Measurements from ENCODE around the gene KMT2E.

Gene KMT2E

GRCh38 chr7:105130580-105130979, 116.6 kb downstream of the KMT2E start:
- no peak for DNase-seq (ENCODE audit: low spot score)

- DNase-seq (ENCODE audit: low spot score), result no peak
Observed at GRCh38 chr7:105131033-105131656, 117.1 kb downstream of the KMT2E start.

- no peak for DNase-seq (ENCODE audit: low spot score)
Observed at GRCh38 chr7:105131890-105132289, 117.9 kb downstream of the KMT2E start.

GRCh38 chr7:105132335-105132734, 118.3 kb downstream of the KMT2E start:
- DNase-seq (ENCODE audit: low spot score), result no peak

- DNase-seq (ENCODE audit: low spot score), result no peak
Observed at GRCh38 chr7:105132835-105133234, 118.8 kb downstream of the KMT2E start.

- DNase-seq (ENCODE audit: low spot score), result no peak
Observed at GRCh38 chr7:105133358-105133757, 119.4 kb downstream of the KMT2E start.

GRCh38 chr7:105133986-105134655, 120.1 kb downstream of the KMT2E start:
- no peak for DNase-seq (ENCODE audit: low spot score)

- peak; percentile 8 for DNase-seq (ENCODE audit: low spot score)
Observed at GRCh38 chr7:105136221-105136620, 122.2 kb downstream of the KMT2E start.

GRCh38 chr7:105137898-105138297, 123.9 kb downstream of the KMT2E start:
- DNase-seq (ENCODE audit: low spot score), result no peak

- no peak for DNase-seq (ENCODE audit: low spot score)
Observed at GRCh38 chr7:105139381-105139780, 125.4 kb downstream of the KMT2E start.

- DNase-seq (ENCODE audit: low spot score), result peak; percentile 72
Observed at GRCh38 chr7:105141068-105141467, 127.1 kb downstream of the KMT2E start.

- peak; percentile 66 for DNase-seq (ENCODE audit: low spot score)
Observed at GRCh38 chr7:105149827-105150226, 135.8 kb downstream of the KMT2E start.

GRCh38 chr7:105151152-105151551, 137.1 kb downstream of the KMT2E start:
- no peak for DNase-seq (ENCODE audit: low spot score)

GRCh38 chr7:105153531-105153930, 139.5 kb downstream of the KMT2E start:
- DNase-seq (ENCODE audit: low spot score), result no peak

GRCh38 chr7:105154084-105154483, 140.1 kb downstream of the KMT2E start:
- DNase-seq (ENCODE audit: low spot score), result no peak

- no peak for DNase-seq (ENCODE audit: low spot score)
Observed at GRCh38 chr7:105156731-105157130, 142.7 kb downstream of the KMT2E start.

GRCh38 chr7:105157278-105157677, 143.3 kb downstream of the KMT2E start:
- DNase-seq (ENCODE audit: low spot score), result no peak

GRCh38 chr7:105161366-105161765, 147.4 kb downstream of the KMT2E start:
- no peak for DNase-seq (ENCODE audit: low spot score)
